ENCODE results near the gene UBQLN4.

UBQLN4 gene

GRCh38 chr1:156078728-156079127 is 25.1 kb upstream of the UBQLN4 start:
- Histone ChIP-seq H3K79me2 (ENCODE audit: insufficient read depth, low read length) (peaks cover 58% of the 10 kb centered on the region), H4K20me1 (ENCODE audit: insufficient read depth, low read length, poor library complexity, severe bottlenecking) (peaks cover 45% of the 10 kb centered on the region), H3K9ac (ENCODE audit: low read depth, low read length, poor library complexity, severe bottlenecking) (peak overlapping the region; percentile 88), H3K9me3 (ENCODE audit: insufficient read depth, low read depth, low read length) (no peaks in the 10 kb centered on the region), H3K4me3 (ENCODE audit: low read length, poor library complexity, severe bottlenecking) (peak overlapping the region; percentile 94), H3K36me3 (ENCODE audit: insufficient read depth, low read length) (peaks cover 18% of the 10 kb centered on the region; the same call in 1 of the 2 replicates), H3K27me3 (ENCODE audit: insufficient read depth, low read length, poor library complexity, severe bottlenecking) (no peaks in the 10 kb centered on the region), H3F3A (ENCODE audit: low read depth) (no peaks in the 10 kb centered on the region), H3K9me2 (replicated peaks; ENCODE audit: low read depth, low read length) (no peaks in the 10 kb centered on the region), H2AFZ (ENCODE audit: low read length) (no peak overlapping the region), H3K4me1 (ENCODE audit: insufficient read depth, low read length, poor library complexity, severe bottlenecking) (peaks cover 38% of the 10 kb centered on the region), H3K4me2 (ENCODE audit: low read depth, low read length, poor library complexity, severe bottlenecking) (peak overlapping the region; percentile 99)
- TF ChIP-seq EZH2phosphoT487 (IDR thresholded peaks at IDR 0.05; ENCODE audit: borderline replicate concordance) (no peak), CTCF (conservative IDR thresholded peaks at IDR 0.05; ENCODE audit: low read length) (no peak)

GRCh38 chr1:156077430-156077760 is 23.8 kb upstream of the UBQLN4 start:
- peak overlapping the region; percentile 99 for H3K4me2 ChIP-seq (ENCODE audit: low read depth, low read length, poor library complexity, severe bottlenecking)

GRCh38 chr1:156076609-156077429 is 23.2 kb upstream of the UBQLN4 start:
- H3K9me3 ChIP-seq (ENCODE audit: insufficient read depth, low read depth, low read length), result no peaks in the 10 kb centered on the region
- no peak overlapping the region for H3K4me3 ChIP-seq (ENCODE audit: low read length, poor library complexity, severe bottlenecking)
- peaks cover 48% of the 10 kb centered on the region for H4K20me1 ChIP-seq (ENCODE audit: insufficient read depth, low read length, poor library complexity, severe bottlenecking)
- H3K79me2 ChIP-seq (ENCODE audit: insufficient read depth, low read length), result peaks cover 54% of the 10 kb centered on the region
- H3K9ac ChIP-seq (ENCODE audit: low read depth, low read length, poor library complexity, severe bottlenecking), result no peak overlapping the region
- no peaks in the 10 kb centered on the region for H3K9me2 ChIP-seq (replicated peaks; ENCODE audit: low read depth, low read length)
- H3F3A ChIP-seq (ENCODE audit: low read depth), result peaks cover 3% of the 10 kb centered on the region
- H3K36me3 ChIP-seq (ENCODE audit: insufficient read depth, low read length), result peaks cover 18% of the 10 kb centered on the region; the same call in 1 of the 2 replicates
- no peak for TF ChIP-seq EZH2phosphoT487 (IDR thresholded peaks at IDR 0.05; ENCODE audit: borderline replicate concordance)
- no peak for TF ChIP-seq CTCF (conservative IDR thresholded peaks at IDR 0.05; ENCODE audit: low read length)
- no peak overlapping the region for H3K4me2 ChIP-seq (ENCODE audit: low read depth, low read length, poor library complexity, severe bottlenecking)
- H3K27me3 ChIP-seq (ENCODE audit: insufficient read depth, low read length, poor library complexity, severe bottlenecking), result no peaks in the 10 kb centered on the region
- H2AFZ ChIP-seq (ENCODE audit: low read length), result no peak overlapping the region
- peaks cover 38% of the 10 kb centered on the region for H3K4me1 ChIP-seq (ENCODE audit: insufficient read depth, low read length, poor library complexity, severe bottlenecking)

More at GRCh38 chr1:156077430-156077760, 23.8 kb upstream of the UBQLN4 start:
- H3K36me3 ChIP-seq (ENCODE audit: insufficient read depth, low read length), result peaks cover 18% of the 10 kb centered on the region; the same call in 1 of the 2 replicates
- no peak overlapping the region for H2AFZ ChIP-seq (ENCODE audit: low read length)
- no peaks in the 10 kb centered on the region for H3K27me3 ChIP-seq (ENCODE audit: insufficient read depth, low read length, poor library complexity, severe bottlenecking)
- H3K9me3 ChIP-seq (ENCODE audit: insufficient read depth, low read depth, low read length), result no peaks in the 10 kb centered on the region
- TF ChIP-seq CTCF (conservative IDR thresholded peaks at IDR 0.05; ENCODE audit: low read length) (no peak), EZH2phosphoT487 (IDR thresholded peaks at IDR 0.05; ENCODE audit: borderline replicate concordance) (no peak)
- no peaks in the 10 kb centered on the region for H3K9me2 ChIP-seq (replicated peaks; ENCODE audit: low read depth, low read length)
- H3F3A ChIP-seq (ENCODE audit: low read depth), result peaks cover 3% of the 10 kb centered on the region
- H4K20me1 ChIP-seq (ENCODE audit: insufficient read depth, low read length, poor library complexity, severe bottlenecking), result peaks cover 48% of the 10 kb centered on the region
- no peak overlapping the region for H3K9ac ChIP-seq (ENCODE audit: low read depth, low read length, poor library complexity, severe bottlenecking)
- no peak overlapping the region for H3K4me3 ChIP-seq (ENCODE audit: low read length, poor library complexity, severe bottlenecking)
- H3K79me2 ChIP-seq (ENCODE audit: insufficient read depth, low read length), result peaks cover 58% of the 10 kb centered on the region
- H3K4me1 ChIP-seq (ENCODE audit: insufficient read depth, low read length, poor library complexity, severe bottlenecking), result peaks cover 38% of the 10 kb centered on the region
